Measurements from ENCODE around the gene SDK2.

DNA sequence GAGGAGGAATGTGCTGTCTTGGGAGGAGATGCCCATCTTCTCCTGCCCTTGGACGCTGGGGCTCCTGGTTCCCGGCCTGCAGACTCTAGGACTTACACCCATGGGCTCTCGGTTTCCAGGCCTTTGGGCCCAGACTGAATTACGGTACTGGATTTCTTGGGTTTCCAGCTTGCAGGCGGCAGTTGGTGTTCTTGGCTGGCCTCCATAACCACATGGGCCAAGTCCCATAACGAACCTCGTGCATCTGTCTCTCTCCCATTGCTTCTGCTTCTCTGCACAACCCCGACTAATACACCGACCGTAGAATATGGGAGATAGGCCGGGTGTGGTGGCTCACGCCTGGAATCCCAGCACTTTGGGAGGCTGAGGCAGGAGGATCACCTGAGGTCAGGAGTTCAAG is 162.6 kb downstream of the SDK2 start:
- TF ChIP-seq POLR2A (IDR thresholded peaks at IDR 0.05) = no peak
- TF ChIP-seq, protein P1, sequence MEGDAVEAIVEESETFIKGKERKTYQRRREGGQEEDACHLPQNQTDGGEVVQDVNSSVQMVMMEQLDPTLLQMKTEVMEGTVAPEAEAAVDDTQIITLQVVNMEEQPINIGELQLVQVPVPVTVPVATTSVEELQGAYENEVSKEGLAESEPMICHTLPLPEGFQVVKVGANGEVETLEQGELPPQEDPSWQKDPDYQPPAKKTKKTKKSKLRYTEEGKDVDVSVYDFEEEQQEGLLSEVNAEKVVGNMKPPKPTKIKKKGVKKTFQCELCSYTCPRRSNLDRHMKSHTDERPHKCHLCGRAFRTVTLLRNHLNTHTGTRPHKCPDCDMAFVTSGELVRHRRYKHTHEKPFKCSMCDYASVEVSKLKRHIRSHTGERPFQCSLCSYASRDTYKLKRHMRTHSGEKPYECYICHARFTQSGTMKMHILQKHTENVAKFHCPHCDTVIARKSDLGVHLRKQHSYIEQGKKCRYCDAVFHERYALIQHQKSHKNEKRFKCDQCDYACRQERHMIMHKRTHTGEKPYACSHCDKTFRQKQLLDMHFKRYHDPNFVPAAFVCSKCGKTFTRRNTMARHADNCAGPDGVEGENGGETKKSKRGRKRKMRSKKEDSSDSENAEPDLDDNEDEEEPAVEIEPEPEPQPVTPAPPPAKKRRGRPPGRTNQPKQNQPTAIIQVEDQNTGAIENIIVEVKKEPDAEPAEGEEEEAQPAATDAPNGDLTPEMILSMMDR (IDR thresholded peaks at IDR 0.05) = no peak

Measured in Peyer's patch (tissue), 4 donors.